ENCODE measurements around the gene OR2T34. TPM values are rescaled to one million over a fixed set of nuclear protein-coding genes. Genes with fewer than 3 reads are reported as not detected.

Gene OR2T34
- total RNA-seq, 1 experiment from 2014 or later = not detected

GRCh38 chr1:248611883-248612414, 37.4 kb upstream of the OR2T34 start:
- Mint-ChIP-seq H3K36me3 (ENCODE audit: insufficient read depth, unreplicated experiment) (no peaks in the 10 kb centered on the region), H3K27ac (ENCODE audit: unreplicated experiment) (no peak overlapping the region), H3K27me3 (ENCODE audit: insufficient read depth, unreplicated experiment) (peaks cover 3% of the 10 kb centered on the region), H3K4me1 (ENCODE audit: low read depth, unreplicated experiment) (no peaks in the 10 kb centered on the region), H3K9me3 (ENCODE audit: unreplicated experiment) (no peaks in the 10 kb centered on the region), H3K4me3 (ENCODE audit: unreplicated experiment) (no peak overlapping the region)
- Histone ChIP-seq H3K36me3 (ENCODE audit: control insufficient read depth, insufficient read depth, low read length) (no peaks in the 10 kb centered on the region), H3K4me3 (ENCODE audit: low read depth, low read length) (no peak overlapping the region), H3K4me1 (no peaks in the 10 kb centered on the region), H3K9me3 (no peaks in the 10 kb centered on the region), H3K27me3 (replicated peaks; ENCODE audit: control insufficient read depth, insufficient read depth, low read length) (no peaks in the 10 kb centered on the region)
- no peak for TF ChIP-seq CTCF (IDR thresholded peaks at IDR 0.05; ENCODE audit: insufficient read depth in 1 of 2, low read depth in 1 of 2, low read length in 1 of 2, severe bottlenecking in 1 of 2, unreplicated experiment in 1 of 2)
- DNase-seq = no peak
- intact Hi-C loops (cut with micrococcal nuclease; ENCODE audit: unreplicated experiment) = no loop called here
- ChIA-PET POLR2A (no interaction called here), CTCF (no interaction called here)
- no TSS peak for BruUV-seq (replicated peaks)

DNA sequence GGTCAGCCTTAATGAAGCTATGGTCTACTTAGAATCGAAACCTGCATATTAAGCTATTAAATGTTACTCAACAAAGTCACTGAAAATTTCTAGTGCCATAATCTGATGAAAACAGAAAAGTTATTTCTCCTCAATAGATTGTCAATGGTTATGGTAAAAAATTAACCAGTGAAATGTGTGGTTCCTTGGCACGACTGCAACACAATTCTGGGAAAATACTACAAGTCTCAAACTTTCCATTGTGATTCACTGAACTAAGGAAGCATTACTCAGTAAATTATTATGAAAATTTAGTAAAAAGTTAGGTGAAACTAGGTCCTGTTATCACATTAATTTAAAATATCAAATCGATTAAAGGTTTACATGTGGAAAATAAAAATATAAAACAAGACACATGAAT, 35.7 kb upstream of the OR2T34 start:
- Histone ChIP-seq H3K27me3 (replicated peaks; ENCODE audit: control insufficient read depth, insufficient read depth, low read length) (no peaks in the 10 kb centered on the region), H3K4me1 (no peaks in the 10 kb centered on the region), H3K4me3 (ENCODE audit: low read depth, low read length) (no peak overlapping the region), H3K36me3 (ENCODE audit: control insufficient read depth, insufficient read depth, low read length) (no peaks in the 10 kb centered on the region), H3K9me3 (no peaks in the 10 kb centered on the region)
- Mint-ChIP-seq H3K4me3 (ENCODE audit: unreplicated experiment) (no peak overlapping the region), H3K9me3 (ENCODE audit: unreplicated experiment) (no peaks in the 10 kb centered on the region), H3K36me3 (ENCODE audit: insufficient read depth, unreplicated experiment) (no peaks in the 10 kb centered on the region), H3K4me1 (ENCODE audit: low read depth, unreplicated experiment) (no peaks in the 10 kb centered on the region), H3K27ac (ENCODE audit: unreplicated experiment) (no peak overlapping the region), H3K27me3 (ENCODE audit: insufficient read depth, unreplicated experiment) (peaks cover 3% of the 10 kb centered on the region)
- BruUV-seq (replicated peaks) = no TSS peak
- POLR2A ChIA-PET = no interaction called here
- intact Hi-C loops (cut with micrococcal nuclease; ENCODE audit: unreplicated experiment) = no loop called here
- CTCF ChIA-PET = no interaction called here
- no peak for DNase-seq
- no peak for TF ChIP-seq CTCF (IDR thresholded peaks at IDR 0.05; ENCODE audit: insufficient read depth in 1 of 2, low read depth in 1 of 2, low read length in 1 of 2, severe bottlenecking in 1 of 2, unreplicated experiment in 1 of 2)

DNA sequence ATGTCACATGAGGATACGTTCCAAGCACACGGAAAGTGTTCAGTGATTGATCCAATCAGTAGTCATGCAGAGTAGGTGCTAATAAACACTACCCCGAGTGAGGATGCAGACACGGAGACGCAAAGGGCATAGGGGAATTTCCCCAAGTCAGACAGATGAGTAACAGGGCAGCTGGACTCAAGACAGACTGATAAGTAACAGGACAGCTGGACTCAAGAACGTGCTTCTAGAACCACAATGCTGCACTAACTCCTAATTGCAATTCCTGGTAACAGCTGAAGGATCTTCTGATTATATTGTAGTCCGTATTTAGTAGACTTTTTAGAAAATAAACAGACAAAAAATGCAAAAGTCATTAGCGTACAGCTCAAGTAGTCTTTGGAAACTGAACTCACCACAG, 24.8 kb upstream of the OR2T34 start:
- BruUV-seq (replicated peaks) = no TSS peak
- H3K9me3 Mint-ChIP-seq (ENCODE audit: unreplicated experiment) = no peaks in the 10 kb centered on the region
- no peaks in the 10 kb centered on the region for H3K9me3 ChIP-seq

More for the DNA sequence above, 24.8 kb upstream of the OR2T34 start:
- ChIA-PET CTCF (no interaction called here), POLR2A (no interaction called here)
- no peaks in the 10 kb centered on the region for H3K4me1 Mint-ChIP-seq (ENCODE audit: low read depth, unreplicated experiment)
- no peak overlapping the region for H3K4me3 ChIP-seq (ENCODE audit: low read depth, low read length)
- H3K27ac Mint-ChIP-seq (ENCODE audit: unreplicated experiment) = no peak overlapping the region
- H3K27me3 ChIP-seq (replicated peaks; ENCODE audit: control insufficient read depth, insufficient read depth, low read length) = no peaks in the 10 kb centered on the region
- no peak for DNase-seq
- no peaks in the 10 kb centered on the region for H3K36me3 ChIP-seq (ENCODE audit: control insufficient read depth, insufficient read depth, low read length)
- intact Hi-C loops (cut with micrococcal nuclease; ENCODE audit: unreplicated experiment) = no loop called here
- no peaks in the 10 kb centered on the region for H3K4me1 ChIP-seq
- H3K36me3 Mint-ChIP-seq (ENCODE audit: insufficient read depth, unreplicated experiment) = no peaks in the 10 kb centered on the region
- H3K4me3 Mint-ChIP-seq (ENCODE audit: unreplicated experiment) = no peak overlapping the region
- no peak for TF ChIP-seq CTCF (IDR thresholded peaks at IDR 0.05; ENCODE audit: insufficient read depth in 1 of 2, low read depth in 1 of 2, low read length in 1 of 2, severe bottlenecking in 1 of 2, unreplicated experiment in 1 of 2)
- H3K27me3 Mint-ChIP-seq (ENCODE audit: insufficient read depth, unreplicated experiment) = no peaks in the 10 kb centered on the region

All from Caco-2 (cell line).